Hepatocyte (in vitro differentiated cells): ENCODE measurements around the gene SKAP2.

ENCODE experiments used
- CTCF ChIP-seq: fragments of 200-600 bp; sonication (generic); IDR thresholded peaks from 2 replicates; pipeline ENCODE4 v1.5.1; 2016; ENCODE audit warnings: antibody characterized with exemption, mild to moderate bottlenecking; ENCODE audit not compliant: poor library complexity
- EZH2 ChIP-seq: fragments of 200-600 bp; sonication (generic); IDR thresholded peaks from 2 replicates; pipeline ENCODE4 v1.6.1; 2016; ENCODE audit warnings: antibody characterized with exemption, mild to moderate bottlenecking, borderline replicate concordance

DNA sequence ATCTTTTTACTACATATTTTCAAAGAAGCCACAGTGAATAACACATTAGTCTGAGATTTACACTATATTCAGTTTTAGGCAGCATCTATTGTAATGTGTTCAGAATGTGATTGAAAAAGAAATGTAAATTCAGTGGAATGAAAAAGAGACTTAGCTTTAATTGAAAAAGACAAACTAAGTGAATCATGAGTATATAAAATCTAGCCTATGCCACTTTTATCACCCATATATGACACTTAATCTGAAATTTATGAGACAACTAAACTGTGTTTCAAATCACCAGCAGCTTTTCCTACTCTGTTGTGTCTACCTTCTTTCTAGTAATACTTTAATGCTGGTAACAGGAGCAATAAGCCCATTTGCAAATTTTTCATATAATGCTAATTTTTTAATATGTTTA lies 4.7 kb downstream of the SKAP2 start:
- TF ChIP-seq CTCF: no peak
- TF ChIP-seq EZH2: no peak
